Adipocyte (in vitro differentiated cells): ENCODE data around the gene APOB.

Experiments
- DNase-seq: peaks from one replicate; pipeline ENCODE4 v3.0.0-alpha.2; 2015; ENCODE audit warnings: low read depth
- H3K27me3 ChIP-seq: replicated peaks from 2 replicates; pipeline ENCODE4 v1.7.0; 2013; ENCODE audit warnings: mild to moderate bottlenecking, low read length, moderate library complexity; ENCODE audit not compliant: control insufficient read depth, insufficient read depth
- H3K36me3 ChIP-seq: 2 replicates; pipeline ENCODE4 v1.7.0; 2013; ENCODE audit warnings: low read length, mild to moderate bottlenecking, moderate library complexity; ENCODE audit not compliant: control insufficient read depth, insufficient read depth, severe bottlenecking
- H3K4me1 ChIP-seq: 2 replicates; pipeline ENCODE4 v1.7.0; 2013; ENCODE audit warnings: mild to moderate bottlenecking, low read length, moderate library complexity; ENCODE audit not compliant: control insufficient read depth, insufficient read depth
- H3K4me3 ChIP-seq: 2 replicates; pipeline ENCODE4 v1.7.0; 2013; ENCODE audit warnings: mild to moderate bottlenecking, low read length, moderate library complexity
- H3K9ac ChIP-seq: 2 replicates; pipeline ENCODE4 v1.7.0; 2013; ENCODE audit warnings: mild to moderate bottlenecking, low read length, moderate library complexity
- H3K9me3 ChIP-seq: 2 replicates; pipeline ENCODE4 v1.7.0; 2013; ENCODE audit warnings: mild to moderate bottlenecking, low read length, moderate library complexity; ENCODE audit not compliant: control insufficient read depth

APOB gene

GRCh38 chr2:20959252-20959651 lies 84.6 kb downstream of the APOB start:
- DNase-seq = no peak
- H3K4me1 ChIP-seq = peaks cover 5% of the 10 kb centered on the region

GRCh38 chr2:20957788-20958525 lies 85.9 kb downstream of the APOB start:
- Histone ChIP-seq H3K4me1 (peaks cover 5% of the 10 kb centered on the region), H3K9ac (no peak overlapping the region), H3K4me3 (no peak overlapping the region), H3K9me3 (peaks cover 6% of the 10 kb centered on the region), H3K27me3 (peaks cover 44% of the 10 kb centered on the region), H3K36me3 (no peaks in the 10 kb centered on the region)
- no peak for DNase-seq

More at GRCh38 chr2:20959252-20959651, 84.6 kb downstream of the APOB start:
- peaks cover 47% of the 10 kb centered on the region for H3K27me3 ChIP-seq
- no peaks in the 10 kb centered on the region for H3K36me3 ChIP-seq
- peaks cover 6% of the 10 kb centered on the region for H3K9me3 ChIP-seq
- H3K9ac ChIP-seq = no peak overlapping the region
- no peak overlapping the region for H3K4me3 ChIP-seq

- no peaks in the 10 kb centered on the region for H3K36me3 ChIP-seq
- peaks cover 58% of the 10 kb centered on the region for H3K27me3 ChIP-seq
- no peaks in the 10 kb centered on the region for H3K4me1 ChIP-seq
- H3K9me3 ChIP-seq = peaks cover 4% of the 10 kb centered on the region
- no peak for DNase-seq
- H3K9ac ChIP-seq = no peak overlapping the region
- H3K4me3 ChIP-seq = no peak overlapping the region
These were observed 88.4 kb downstream of the APOB start for GRCh38 chr2:20955277-20956026.

GRCh38 chr2:20953146-20953824 lies 90.6 kb downstream of the APOB start:
- DNase-seq = no peak
- no peaks in the 10 kb centered on the region for H3K4me1 ChIP-seq
- H3K9ac ChIP-seq = no peak overlapping the region
- H3K27me3 ChIP-seq = peaks cover 45% of the 10 kb centered on the region
- H3K4me3 ChIP-seq = no peak overlapping the region
- H3K9me3 ChIP-seq = no peaks in the 10 kb centered on the region
- no peaks in the 10 kb centered on the region for H3K36me3 ChIP-seq
